Panc1 (cell line): Measurements from ENCODE around the gene NRG2. TPM values are rescaled to one million over a fixed set of nuclear protein-coding genes. Genes with fewer than 3 reads are reported as not detected.

Experiments used
- ATAC-seq: fragments of 200-7000 bp; cut with Tn5 transposase; 2 replicates; pipeline ENCODE4 v1.9.1; 2020; ENCODE audit warnings: mild to moderate bottlenecking, moderate library complexity
- BruUV-seq: library from RNA; stranded (reverse); fragments of 400-500 nt; replicated peaks from 2 replicates; lab custom pipeline; 2021; lab: Mats Ljungman, UMichigan
- CTCF ChIA-PET: fragments of 300-600 bp; sonication (Branson Sonifier 250); formaldehyde crosslinking; loops from one replicate; lab custom pipeline; 2022; ENCODE audit warnings: antibody characterized with exemption; lab: Charles Lee
- POLR2A ChIA-PET: fragments of 300-600 bp; sonication (Branson Sonifier 250); formaldehyde crosslinking; loops from one replicate; lab custom pipeline; 2022; ENCODE audit warnings: antibody characterized with exemption; lab: Charles Lee
- DNase-seq: peaks from one replicate; pipeline ENCODE4 v3.0.0-alpha.2; 2010; ENCODE audit warnings: low read depth, low spot score
- H3K27ac ChIP-seq: 2 replicates; pipeline ENCODE4 v1.5.1; 2011; ENCODE audit warnings: mild to moderate bottlenecking, low read length, inconsistent platforms
- H3K27me3 ChIP-seq: fragments of 200-500 bp; sonication (Bioruptor generic); 2 replicates; pipeline ENCODE4 v1.6.0; 2014; ENCODE audit warnings: low read length, inconsistent platforms; ENCODE audit not compliant: control insufficient read depth, insufficient read depth
- H3K36me3 ChIP-seq: fragments of 200-500 bp; sonication (Bioruptor generic); 2 replicates; pipeline ENCODE4 v1.5.1; 2014; ENCODE audit warnings: inconsistent platforms, mild to moderate bottlenecking, low read length, moderate library complexity; ENCODE audit not compliant: control insufficient read depth, insufficient read depth
- H3K4me1 ChIP-seq: 2 replicates; pipeline ENCODE4 v1.5.1; 2011; ENCODE audit warnings: inconsistent platforms, mild to moderate bottlenecking, low read length, moderate library complexity; ENCODE audit not compliant: control insufficient read depth, insufficient read depth
- H3K4me3 ChIP-seq, 2 experiments: 2 replicates each; pipeline ENCODE4 v1.5.1; 2011 to 2012; ENCODE audit warnings: low read depth in 2 of 2, low read length in 2 of 2, mild to moderate bottlenecking in 2 of 2, inconsistent platforms in 1 of 2, moderate library complexity in 1 of 2
- H3K9me3 ChIP-seq: fragments of 200-500 bp; sonication (Bioruptor generic); 2 replicates; pipeline ENCODE4 v1.5.1; 2014; ENCODE audit warnings: low read depth, mild to moderate bottlenecking, inconsistent platforms, low read length, moderate library complexity; ENCODE audit not compliant: control insufficient read depth, insufficient read depth
- POLR2AphosphoS5 ChIP-seq: IDR thresholded peaks from 2 replicates; pipeline ENCODE4 v1.6.1; 2012; ENCODE audit warnings: mild to moderate bottlenecking, low read depth, low read length, moderate library complexity
- REST ChIP-seq, 2 experiments: IDR thresholded peaks; 2 replicates each; pipeline ENCODE4 v1.6.1; 2011 to 2012; ENCODE audit warnings: low read depth in 2 of 2, control low read depth in 1 of 2, low read length in 1 of 2, mild to moderate bottlenecking in 1 of 2, moderate library complexity in 1 of 2; ENCODE audit not compliant: insufficient read depth in 1 of 2
- SIN3A ChIP-seq: IDR thresholded peaks from 2 replicates; pipeline ENCODE4 v1.6.1; 2012; ENCODE audit warnings: low read depth, mild to moderate bottlenecking, low read length, moderate library complexity, borderline replicate concordance; ENCODE audit not compliant: insufficient read depth
- TCF7L2 ChIP-seq: IDR thresholded peaks from 2 replicates; pipeline ENCODE4 v1.6.1; 2011; ENCODE audit warnings: mild to moderate bottlenecking, low read depth, low read length, inconsistent platforms
- in situ Hi-C: cut with HindIII; loops from 2 replicates; pipeline ENCODE4 v1.10.0; 2016; ENCODE audit warnings: low sequenced_read_pairs, low pct_unique_long_range_greater_than_20kb
- intact Hi-C: fragments of 100-400 bp; cut with micrococcal nuclease; formaldehyde crosslinking; loops from one replicate; pipeline ENCODE4 v1.10.0; 2022; ENCODE audit not compliant: unreplicated experiment
- total RNA-seq: library from RNA; stranded (reverse); gene quantifications from one replicate; pipeline ENCODE4 v1.2.1, GENCODE V29; 2021; ENCODE audit not compliant: unreplicated experiment
- TF ChIP-seq, protein P1 (sequence below): fragments of 450-650 bp; IDR thresholded peaks from 2 replicates; pipeline ENCODE4 v1.5.1; 2017; ENCODE audit warnings: mild to moderate bottlenecking

NRG2 gene
- total RNA-seq, 1 experiment from 2014 or later, result 20.2 TPM

- no peak for TF ChIP-seq TCF7L2
- no peak for TF ChIP-seq SIN3A
- TF ChIP-seq, protein P1, sequence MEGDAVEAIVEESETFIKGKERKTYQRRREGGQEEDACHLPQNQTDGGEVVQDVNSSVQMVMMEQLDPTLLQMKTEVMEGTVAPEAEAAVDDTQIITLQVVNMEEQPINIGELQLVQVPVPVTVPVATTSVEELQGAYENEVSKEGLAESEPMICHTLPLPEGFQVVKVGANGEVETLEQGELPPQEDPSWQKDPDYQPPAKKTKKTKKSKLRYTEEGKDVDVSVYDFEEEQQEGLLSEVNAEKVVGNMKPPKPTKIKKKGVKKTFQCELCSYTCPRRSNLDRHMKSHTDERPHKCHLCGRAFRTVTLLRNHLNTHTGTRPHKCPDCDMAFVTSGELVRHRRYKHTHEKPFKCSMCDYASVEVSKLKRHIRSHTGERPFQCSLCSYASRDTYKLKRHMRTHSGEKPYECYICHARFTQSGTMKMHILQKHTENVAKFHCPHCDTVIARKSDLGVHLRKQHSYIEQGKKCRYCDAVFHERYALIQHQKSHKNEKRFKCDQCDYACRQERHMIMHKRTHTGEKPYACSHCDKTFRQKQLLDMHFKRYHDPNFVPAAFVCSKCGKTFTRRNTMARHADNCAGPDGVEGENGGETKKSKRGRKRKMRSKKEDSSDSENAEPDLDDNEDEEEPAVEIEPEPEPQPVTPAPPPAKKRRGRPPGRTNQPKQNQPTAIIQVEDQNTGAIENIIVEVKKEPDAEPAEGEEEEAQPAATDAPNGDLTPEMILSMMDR, result no peak
- no peak for TF ChIP-seq REST (IDR thresholded peaks at IDR 0.05; ENCODE audit: insufficient read depth in 1 of 2, low read depth in 2 of 2, low read length in 1 of 2)
- POLR2A ChIA-PET, result no interaction called here
- Histone ChIP-seq H3K27ac (no peak overlapping the region), H3K4me3 (no peak overlapping the region), H3K9me3 (no peaks in the 10 kb centered on the region), H3K4me1 (peaks cover 4% of the 10 kb centered on the region; the same call in 1 of the 2 replicates), H3K27me3 (peaks cover 16% of the 10 kb centered on the region), H3K36me3 (no peaks in the 10 kb centered on the region)
- no peak for DNase-seq
- in situ Hi-C loops, result no loop called here
- ATAC-seq, result no peak
- intact Hi-C loops, result no loop called here
- CTCF ChIA-PET, result interaction anchor here (0.7 kb wide), 1 partner anchor 28 kb away, joined by 5 read pairs; no protein-coding TSS in a partner anchor
- no TSS peak for BruUV-seq
Measured at GRCh38 chr5:139798883-139799282, 244.2 kb downstream of the NRG2 start.

GRCh38 chr5:139797856-139798510, 245.1 kb downstream of the NRG2 start:
- Histone ChIP-seq H3K4me3 (no peak overlapping the region), H3K27ac (no peak overlapping the region), H3K27me3 (peaks cover 16% of the 10 kb centered on the region), H3K4me1 (peaks cover 4% of the 10 kb centered on the region; the same call in 1 of the 2 replicates), H3K36me3 (no peaks in the 10 kb centered on the region), H3K9me3 (no peaks in the 10 kb centered on the region)
- TF ChIP-seq POLR2AphosphoS5 (no peak), TCF7L2 (no peak), REST (IDR thresholded peaks at IDR 0.05; ENCODE audit: insufficient read depth in 1 of 2, low read depth in 2 of 2, low read length in 1 of 2) (no peak), SIN3A (no peak)
- TF ChIP-seq, protein P1, result no peak
- in situ Hi-C loops, result no loop called here
- no TSS peak for BruUV-seq
- POLR2A ChIA-PET, result interaction anchor here (0.5 kb wide), 1 partner anchor 141 kb away, joined by 4 read pairs; no protein-coding TSS in a partner anchor
- CTCF ChIA-PET, result no interaction called here
- ATAC-seq, result peak; percentile 24
- intact Hi-C loops, result no loop called here
- DNase-seq, result no peak
